H54 (cell line): ENCODE measurements around the gene MPIG6B.
A peak's percentile ranks its signal among the peaks of the same experiment; 100 is the strongest.
"Not testable (repeated sequence)": the region's sequence is repeated elsewhere in the genome, so short reads cannot be mapped to it uniquely, and the experiment has no call there.

ENCODE experiments used
- DNase-seq: peaks from one replicate; pipeline ENCODE4 v3.0.0; 2011; ENCODE audit warnings: low spot score, mixed read lengths; ENCODE audit not compliant: insufficient read length
- FAIRE-seq: peaks from 3 replicates; lab custom pipeline; 2011; peaks lifted over from hg19 to GRCh38; lab: Jason Lieb, UNC
- POLR2A ChIP-seq: IDR thresholded peaks from 2 replicates; pipeline ENCODE4 v1.6.1; 2011; ENCODE audit warnings: low read depth, mild to moderate bottlenecking, low read length

The MPIG6B gene

GRCh38 chr6:31691078-31691463, 32.1 kb upstream of the MPIG6B start:
- no peak for DNase-seq
- FAIRE-seq: no peak
- TF ChIP-seq POLR2A: no peak

DNA sequence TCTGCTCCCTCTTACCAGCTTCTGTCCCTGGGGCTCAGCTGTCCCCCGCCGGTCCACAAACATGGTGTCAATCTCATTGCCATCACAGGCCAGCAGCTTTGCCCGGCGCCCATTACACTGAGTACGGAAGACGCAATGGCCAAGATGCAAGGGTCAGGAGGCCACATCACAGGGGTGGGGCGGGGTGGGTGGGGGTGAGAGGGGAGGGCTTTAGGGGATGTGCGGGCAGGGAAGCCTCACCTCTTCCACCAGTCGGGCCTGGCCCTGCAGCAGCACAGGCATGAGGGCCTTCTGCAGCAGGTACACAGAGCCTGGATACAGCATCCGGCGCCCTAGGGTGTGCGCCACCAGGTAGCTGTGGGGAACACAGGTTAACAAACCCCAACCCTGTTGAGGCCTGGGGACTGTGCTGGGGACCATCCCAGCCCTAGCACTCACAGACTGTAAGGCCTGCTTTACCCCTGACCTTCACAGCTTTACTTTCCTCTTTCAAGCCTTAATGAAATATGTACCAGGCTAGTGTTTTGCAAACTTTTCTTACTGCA, 31.5 kb upstream of the MPIG6B start:
- no peak for TF ChIP-seq POLR2A
- FAIRE-seq: no peak
- DNase-seq: no peak

- no peak for DNase-seq
- TF ChIP-seq POLR2A: no peak
- FAIRE-seq: no peak
Measured at GRCh38 chr6:31692353-31692752, 30.8 kb upstream of the MPIG6B start.

- TF ChIP-seq POLR2A: no peak
- FAIRE-seq (no peak), DNase-seq (no peak)
Measured at GRCh38 chr6:31692886-31693285, 30.3 kb upstream of the MPIG6B start.

DNA sequence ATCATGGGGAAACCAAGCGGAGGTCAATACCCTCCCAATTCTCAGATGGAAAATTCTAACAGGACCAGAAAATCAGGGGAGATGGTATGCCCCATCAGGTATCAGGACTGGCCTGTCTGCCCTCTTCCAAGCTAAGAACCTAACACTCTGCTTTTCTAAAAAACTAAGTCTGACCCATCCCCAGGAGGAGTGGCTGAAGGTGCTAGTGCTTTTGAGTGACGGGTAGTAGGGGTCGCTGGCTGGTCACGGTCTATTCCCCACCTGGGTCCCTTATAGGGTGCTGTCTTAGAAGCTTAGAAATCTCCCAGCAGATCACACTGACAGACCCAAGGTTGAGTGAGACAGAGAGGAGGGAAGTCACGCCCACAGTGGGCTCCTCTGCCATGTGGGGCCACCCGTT, 29.6 kb upstream of the MPIG6B start:
- FAIRE-seq (no peak), DNase-seq (no peak)
- no peak for TF ChIP-seq POLR2A

- DNase-seq (no peak), FAIRE-seq (no peak)
- TF ChIP-seq POLR2A: no peak
Measured at GRCh38 chr6:31697555-31697954, 25.6 kb upstream of the MPIG6B start.

DNA sequence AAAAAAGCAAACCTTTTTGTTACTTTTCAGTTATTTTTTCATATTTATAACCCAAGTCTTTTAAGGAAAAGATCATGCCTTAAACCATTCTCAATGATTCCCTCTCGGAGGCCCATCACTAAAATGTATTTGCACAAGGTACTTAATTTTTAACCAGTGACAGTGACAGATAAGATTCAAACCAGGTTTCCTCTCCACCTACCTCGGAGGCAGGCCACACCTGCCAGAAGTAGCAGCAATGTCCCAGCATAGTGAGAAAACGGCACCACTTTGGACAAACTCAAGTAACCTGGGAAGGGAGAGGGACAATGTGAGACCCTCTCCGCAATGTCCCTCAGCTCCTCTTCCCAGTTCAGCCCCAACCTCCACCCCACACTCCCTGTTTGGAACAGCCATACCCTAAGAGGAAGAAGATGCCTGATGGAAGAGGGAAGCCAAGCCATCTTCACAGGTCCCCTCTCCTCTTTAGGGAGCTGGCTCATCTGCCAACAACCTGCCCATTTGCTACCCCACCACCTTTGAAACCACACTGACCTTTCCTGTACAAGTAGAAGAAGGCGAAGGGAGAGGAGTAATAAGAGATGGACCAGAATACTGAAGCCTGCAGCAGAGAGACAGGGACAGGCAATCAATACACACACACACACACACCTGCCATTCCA, 22.3 kb upstream of the MPIG6B start:
- no peak for FAIRE-seq
- DNase-seq: no peak

GRCh38 chr6:31701666-31702404, 21.3 kb upstream of the MPIG6B start:
- no peak for TF ChIP-seq POLR2A
- FAIRE-seq: no peak
- no peak for DNase-seq

More for the DNA sequence above, 22.3 kb upstream of the MPIG6B start:
- no peak for TF ChIP-seq POLR2A

- FAIRE-seq (no peak), DNase-seq (no peak)
- TF ChIP-seq POLR2A: no peak
Measured at GRCh38 chr6:31702405-31702818, 20.8 kb upstream of the MPIG6B start.

DNA sequence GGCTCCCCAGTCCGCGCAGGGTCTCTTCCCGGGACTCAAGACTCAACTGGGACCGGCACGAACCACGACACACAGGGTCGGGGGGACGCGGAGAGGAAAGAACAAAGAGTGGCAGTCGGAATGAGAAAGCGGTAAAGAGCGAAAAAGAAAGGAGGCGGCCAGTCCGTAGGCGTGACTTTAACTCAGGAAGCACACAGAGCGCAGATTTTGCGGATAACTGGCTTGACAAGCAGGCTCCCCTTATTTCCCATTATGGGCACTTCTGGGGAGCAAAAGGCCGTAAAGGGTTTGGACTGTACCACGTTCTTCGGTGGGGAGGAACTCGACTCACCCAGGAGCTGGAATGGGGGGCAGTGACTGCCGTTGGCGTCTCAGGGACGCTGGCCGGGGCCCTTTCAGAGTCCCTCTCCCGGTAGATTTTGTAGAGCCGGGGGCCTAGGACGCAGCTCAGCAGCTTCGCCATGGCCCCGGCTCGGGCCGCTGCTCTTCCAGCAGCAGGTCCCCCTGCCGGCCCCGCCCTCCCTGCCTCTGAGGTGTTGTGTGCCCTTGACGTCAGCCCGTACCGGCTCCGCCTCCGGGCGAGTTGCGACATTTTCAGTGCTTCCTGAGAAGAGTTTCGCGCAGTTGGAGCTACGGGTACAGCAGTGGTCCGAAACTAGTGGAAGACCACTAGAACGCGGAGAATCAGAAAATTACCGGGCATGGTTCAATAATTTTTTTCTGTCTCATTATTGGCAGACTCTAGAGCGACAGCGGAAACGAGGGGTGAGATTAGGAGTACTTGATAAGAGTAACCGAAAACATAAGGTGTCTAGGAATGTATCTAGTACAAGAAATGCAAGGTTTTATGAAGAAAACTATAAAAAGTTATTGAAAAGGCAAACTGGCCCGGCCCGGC, 20.1 kb upstream of the MPIG6B start, which contains the start of gene ABHD16A:
ABHD16A (minus strand) TSS at position 506 of the 898 bp plus-strand sequence; CDS start at position 463, 43 bp downstream.
- peak; percentile 83 for TF ChIP-seq POLR2A
- DNase-seq (peak; percentile 96), FAIRE-seq (peak; percentile 11)

GRCh38 chr6:31705931-31706330, 17.2 kb upstream of the MPIG6B start:
- DNase-seq (no peak), FAIRE-seq (no peak)
- TF ChIP-seq POLR2A: no peak

DNA sequence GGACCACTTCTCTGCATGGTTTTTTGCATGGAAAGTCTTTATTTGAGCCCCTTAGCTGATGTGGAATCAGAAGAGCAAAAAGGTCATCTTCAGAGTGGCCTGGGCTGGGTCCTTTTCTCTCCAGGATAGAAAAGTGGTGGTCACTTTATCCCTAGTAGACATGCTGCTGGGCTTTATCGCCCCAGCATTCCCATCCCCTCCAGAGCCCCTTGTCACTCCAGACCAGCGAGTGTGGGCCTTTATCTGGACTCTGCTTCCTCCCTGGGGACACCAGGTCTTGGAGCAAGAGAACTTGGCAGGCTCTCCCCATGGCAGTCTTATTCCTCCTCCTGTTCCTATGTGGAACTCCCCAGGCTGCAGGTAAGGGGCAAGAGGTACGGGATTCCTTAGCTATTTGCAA, 16.6 kb upstream of the MPIG6B start, which contains the start of gene LY6G6F:
LY6G6F (plus strand) TSS at position 268 of the 400 bp plus-strand sequence; CDS start at position 309, 41 bp downstream.
- TF ChIP-seq POLR2A: no peak
- DNase-seq (no peak), FAIRE-seq (no peak)

- FAIRE-seq: no peak
- DNase-seq: no peak
- no peak for TF ChIP-seq POLR2A
Measured at GRCh38 chr6:31707701-31708100, 15.5 kb upstream of the MPIG6B start.

DNA sequence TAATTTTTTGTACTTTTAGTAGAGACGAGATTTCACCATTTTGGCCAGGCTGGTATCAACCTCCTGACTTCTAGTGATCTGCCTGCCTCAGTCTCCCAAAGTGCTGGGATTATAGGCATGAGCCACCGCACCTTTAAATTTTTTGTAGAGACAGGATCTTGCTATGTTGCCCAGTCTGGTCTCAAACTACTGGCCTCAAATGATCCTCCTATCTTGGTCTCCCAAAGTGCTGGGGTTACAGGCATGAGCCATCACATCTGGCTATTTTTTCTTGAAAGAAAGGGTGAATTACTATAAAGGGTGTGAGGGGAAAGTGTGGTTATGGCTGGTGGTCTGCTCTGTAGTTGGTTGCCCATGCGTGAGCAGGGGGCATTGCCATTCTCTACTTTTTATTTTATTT, 14.9 kb upstream of the MPIG6B start:
- DNase-seq: no peak
- TF ChIP-seq POLR2A: no peak
- no peak for FAIRE-seq

DNA sequence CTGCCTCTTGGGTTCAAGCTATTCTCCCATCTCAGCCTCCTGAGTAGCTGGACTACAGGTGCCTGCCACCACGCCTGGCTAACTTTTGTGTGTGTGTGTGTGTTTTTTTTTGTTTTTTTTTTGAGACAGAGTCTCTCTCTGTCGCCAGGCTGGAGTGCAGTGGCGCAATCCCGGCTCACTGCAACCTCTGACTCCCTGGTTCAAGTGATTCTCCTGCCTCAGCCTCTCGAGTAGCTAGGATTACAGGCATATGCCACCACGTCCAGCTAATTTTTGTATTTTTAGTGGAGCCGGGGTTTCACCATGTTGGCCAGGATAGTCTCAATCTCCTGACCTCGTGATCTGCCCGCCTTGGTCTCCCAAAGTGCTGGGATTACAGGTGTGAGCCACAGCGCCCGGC, 14.0 kb upstream of the MPIG6B start:
- not testable (repeated sequence) for FAIRE-seq, DNase-seq
